OCI-LY3 (cell line): ENCODE results near the gene SGSH.

Source experiments
- CTCF ChIP-seq: fragments of 200-600, 300-600 bp; sonication (generic); IDR thresholded peaks from 2 replicates; pipeline ENCODE4 v1.5.1; 2014; ENCODE audit warnings: antibody characterized with exemption, low read length, low read depth
- EZH2phosphoT487 ChIP-seq: fragments of 200-600 bp; shearing (Covaris generic); IDR thresholded peaks from 2 replicates; pipeline ENCODE4 v1.6.1; 2018; ENCODE audit warnings: antibody characterized with exemption, mixed run types, low read depth

DNA sequence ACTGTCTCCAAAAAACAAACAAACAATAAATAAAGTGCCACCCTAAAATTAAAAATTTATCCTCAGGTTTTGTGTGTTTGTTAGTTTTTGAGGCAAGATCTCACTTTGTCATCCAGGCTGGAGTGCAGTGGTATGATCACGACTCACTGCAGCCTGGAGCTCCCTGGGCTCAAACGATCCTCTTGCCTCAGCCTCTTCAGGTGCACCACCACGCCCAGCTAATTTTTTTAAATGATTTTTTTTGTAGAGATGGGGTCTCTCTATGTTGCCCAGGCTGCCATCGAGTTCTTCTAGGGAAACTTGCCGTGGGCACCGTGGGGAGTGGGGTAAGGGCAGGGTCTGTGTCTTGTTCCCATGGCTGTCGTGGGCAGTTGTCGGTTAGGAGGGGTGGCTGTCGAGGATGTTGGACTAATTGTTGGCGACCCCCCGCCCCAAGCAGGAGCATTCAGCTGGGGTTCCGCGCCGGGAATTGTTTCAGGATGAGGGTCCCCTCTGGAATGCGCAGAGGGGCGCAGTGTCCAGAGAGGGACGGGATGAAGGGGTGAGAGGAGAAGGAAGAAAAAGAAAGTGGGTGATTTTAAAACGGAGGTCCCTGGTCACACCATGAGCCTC lies 39.4 kb upstream of the SGSH start:
- TF ChIP-seq CTCF (no peak), EZH2phosphoT487 (no peak)
